GM18861 (cell line): ENCODE results near the gene WFDC10A.
"Not testable (repeated sequence)": the region's sequence is repeated elsewhere in the genome, so short reads cannot be mapped to it uniquely, and the experiment has no call there.

Experiments used
- ATAC-seq: cut with Tn5 transposase; IDR thresholded peaks from one replicate; pipeline ENCODE4 v1.9.1; 2021; ENCODE audit not compliant: unreplicated experiment

Gene WFDC10A

DNA sequence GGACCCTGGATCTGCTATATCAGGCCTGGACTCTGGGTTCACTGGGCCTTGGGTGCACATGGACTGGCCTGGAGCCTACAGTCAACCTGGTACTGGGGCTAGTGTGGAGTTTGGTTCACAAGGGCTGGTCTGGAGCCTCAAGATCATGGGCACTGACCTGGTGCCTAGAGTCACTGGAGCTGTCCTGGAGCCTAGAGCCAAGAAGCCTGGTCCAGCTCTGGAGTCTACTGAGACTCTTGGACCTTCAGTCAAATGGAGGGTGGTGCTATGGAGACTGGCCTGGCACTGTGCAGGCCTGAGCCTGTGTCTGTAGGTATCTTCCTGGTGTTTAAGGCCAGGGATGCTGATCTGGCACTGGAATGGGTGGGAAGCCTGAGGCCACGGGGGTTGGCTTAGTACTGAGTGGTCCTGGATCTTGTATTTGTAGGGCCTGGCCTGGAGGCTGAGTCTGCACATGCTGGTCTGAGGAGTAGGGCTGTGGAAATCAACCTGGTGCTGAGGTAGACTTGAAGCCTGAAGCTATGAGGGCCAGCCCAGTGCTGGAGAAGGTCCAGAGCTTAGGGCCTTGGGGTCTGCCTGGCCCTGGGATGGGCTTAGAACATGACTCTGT lies 18.0 kb downstream of the WFDC10A start:
- no peak for ATAC-seq

DNA sequence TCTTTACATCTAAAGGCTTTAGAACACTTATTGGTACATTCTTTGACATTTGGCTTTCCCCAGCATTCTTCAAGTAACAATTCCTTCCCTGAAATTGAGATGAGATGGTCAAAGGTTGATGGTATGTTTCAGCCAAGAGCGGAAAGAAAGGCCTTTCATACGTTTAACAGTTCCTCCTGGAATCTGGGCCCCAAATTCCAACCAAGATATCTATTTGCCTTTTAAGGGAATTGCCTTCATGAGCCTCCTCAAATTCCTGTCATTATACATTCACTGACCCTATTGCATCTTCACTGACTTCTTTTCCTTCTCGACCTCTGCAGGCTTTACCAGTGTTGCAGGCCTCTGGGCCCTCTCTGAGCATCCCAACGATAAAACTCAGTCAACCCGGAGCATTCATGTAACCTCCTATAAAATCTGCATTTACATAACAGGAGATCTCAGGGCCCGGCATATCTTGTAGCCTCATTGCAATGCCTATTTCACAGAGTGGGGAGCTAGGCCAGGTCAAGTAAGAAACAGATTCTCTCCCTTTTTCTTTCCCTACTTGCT lies 19.8 kb downstream of the WFDC10A start:
- no peak for ATAC-seq

DNA sequence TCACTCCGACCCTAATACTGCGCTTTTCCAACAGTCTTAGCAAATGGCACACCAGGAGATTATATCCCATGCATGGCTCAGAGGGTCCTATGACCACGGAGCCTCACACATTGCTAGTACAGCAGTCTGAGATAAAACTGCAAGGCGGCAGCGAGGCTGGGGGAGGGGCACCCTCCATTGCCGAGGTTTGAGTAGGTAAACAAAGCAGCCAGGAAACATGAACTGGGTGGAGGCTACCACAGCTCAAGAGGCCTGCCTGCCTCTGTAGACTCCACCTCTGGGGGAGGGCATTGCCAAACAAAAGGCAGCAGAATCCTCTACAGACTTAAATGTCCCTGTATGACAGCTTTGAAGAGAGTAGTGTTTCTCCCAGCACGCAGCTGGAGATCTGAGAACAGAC lies 22.2 kb downstream of the WFDC10A start:
- ATAC-seq: not testable (repeated sequence)

DNA sequence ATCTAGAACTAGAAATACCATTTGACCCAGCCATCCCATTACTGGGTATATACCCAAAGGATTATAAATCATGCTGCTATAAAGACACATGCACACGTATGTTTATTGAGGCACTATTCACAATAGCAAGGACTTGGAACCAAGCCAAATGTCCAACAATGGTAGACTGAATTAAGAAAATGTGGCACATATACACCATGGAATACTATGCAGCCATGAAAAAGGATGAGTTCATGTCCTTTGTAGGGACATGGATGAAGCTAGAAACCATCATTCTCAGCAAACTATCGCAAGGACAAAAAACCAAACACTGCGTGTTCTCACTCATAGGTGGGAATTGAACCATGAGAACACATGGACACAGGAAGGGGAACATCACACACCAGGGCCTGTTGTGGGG lies 27.5 kb downstream of the WFDC10A start:
- not testable (repeated sequence) for ATAC-seq

DNA sequence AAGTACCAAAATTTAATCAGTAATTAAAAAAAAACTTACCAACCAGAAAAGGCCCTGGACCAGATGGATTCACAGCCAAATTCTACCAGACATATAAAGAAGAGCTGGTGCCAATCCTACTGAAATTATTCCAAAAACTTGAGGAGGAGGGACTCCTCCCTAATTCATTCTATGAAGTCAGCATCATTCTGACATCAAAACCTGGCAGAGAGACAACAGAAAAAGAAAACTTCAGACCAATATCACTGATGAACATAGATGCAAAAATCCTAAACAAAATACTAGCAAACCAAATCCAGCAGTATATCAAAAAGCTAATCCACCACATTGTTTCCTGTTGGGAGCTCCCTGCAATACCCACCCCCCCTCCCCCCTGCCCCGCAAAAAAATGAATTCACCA lies 40.6 kb downstream of the WFDC10A start, which contains the start of gene WFDC11:
Gene WFDC11, minus strand, starts transcription at position 101 of the 400 bp plus-strand sequence. CDS start 19,639 bp downstream, outside the sequence.
- no peak for ATAC-seq

DNA sequence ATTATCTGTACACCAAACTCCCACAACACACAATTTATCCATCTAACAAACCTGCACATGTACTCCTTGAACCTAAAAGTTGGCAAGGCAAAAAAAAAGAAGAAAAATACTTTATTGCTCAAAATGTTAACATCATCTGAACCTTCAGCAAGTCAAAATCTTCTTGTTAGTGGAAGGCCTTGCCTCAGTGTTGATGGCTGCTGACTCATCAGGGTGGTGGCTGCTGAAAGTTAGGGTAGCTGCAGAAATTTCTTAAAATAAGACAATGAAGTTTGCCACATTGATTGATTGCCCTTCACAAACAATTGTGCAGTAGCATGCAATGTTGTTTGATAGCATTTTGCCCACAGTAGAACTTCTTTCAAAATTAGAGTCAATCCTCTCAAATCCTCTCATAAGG lies 43.2 kb downstream of the WFDC10A start:
- no peak for ATAC-seq

DNA sequence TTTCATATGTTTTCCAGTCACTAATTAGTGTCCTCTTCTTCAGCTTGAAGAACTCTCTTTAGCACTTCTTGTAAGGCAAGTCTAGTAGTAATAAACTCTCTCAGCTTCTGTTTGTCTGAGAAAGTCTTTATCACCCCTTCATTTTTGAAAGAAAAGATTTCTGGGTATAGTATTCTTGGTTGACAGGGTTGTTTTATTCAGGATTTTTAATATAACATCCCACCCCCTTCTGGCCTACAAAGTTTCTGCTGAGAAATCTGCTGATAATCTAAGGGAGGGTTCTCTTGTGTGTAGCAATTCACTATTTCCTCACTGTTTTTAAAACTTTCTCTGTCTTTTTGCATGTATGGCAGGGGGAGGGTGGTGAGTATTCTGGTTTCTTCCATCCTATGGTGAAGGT lies 50.1 kb downstream of the WFDC10A start:
- no peak for ATAC-seq
